H9 (cell line): ENCODE measurements around the gene CSNK1E. TPM values are rescaled to one million over a fixed set of nuclear protein-coding genes. Genes with fewer than 3 reads are reported as not detected.

Experiments
- DNase-seq: peaks from one replicate; pipeline ENCODE4 v3.0.0-alpha.2; 2017
- H2AFZ ChIP-seq: one replicate; pipeline ENCODE4 v1.6.1; 2013; ENCODE audit warnings: mild to moderate bottlenecking, low read length, control low read depth, moderate library complexity
- H2AK5ac ChIP-seq: 2 replicates; pipeline ENCODE4 v1.6.1; 2013; ENCODE audit warnings: low read length, control low read depth, mixed read lengths; ENCODE audit not compliant: insufficient read length
- H2BK120ac ChIP-seq: one replicate; pipeline ENCODE4 v1.6.1; 2013; ENCODE audit warnings: low read depth, mild to moderate bottlenecking, low read length, control low read depth, inconsistent platforms; ENCODE audit not compliant: poor library complexity, severe bottlenecking
- H2BK12ac ChIP-seq: 2 replicates; pipeline ENCODE4 v1.6.1; 2013; ENCODE audit warnings: low read length, control low read depth, mixed read lengths, low read depth; ENCODE audit not compliant: insufficient read length
- H2BK15ac ChIP-seq: 2 replicates; pipeline ENCODE4 v1.6.1; 2013; ENCODE audit warnings: low read depth, low read length, control low read depth
- H2BK20ac ChIP-seq: one replicate; pipeline ENCODE4 v1.6.1; 2013; ENCODE audit warnings: low read depth, mild to moderate bottlenecking, low read length, control low read depth, inconsistent platforms; ENCODE audit not compliant: poor library complexity, severe bottlenecking
- H2BK5ac ChIP-seq: 2 replicates; pipeline ENCODE4 v1.6.1; 2013; ENCODE audit warnings: low read length, control low read depth, mixed read lengths; ENCODE audit not compliant: insufficient read length
- H3K14ac ChIP-seq: 2 replicates; pipeline ENCODE4 v1.6.1; 2013; ENCODE audit warnings: low read length, control low read depth; ENCODE audit not compliant: insufficient read depth
- H3K18ac ChIP-seq: 2 replicates; pipeline ENCODE4 v1.6.1; 2013; ENCODE audit warnings: low read depth, mild to moderate bottlenecking, mixed read lengths, low read length, control low read depth; ENCODE audit not compliant: insufficient read length
- H3K23ac ChIP-seq: 2 replicates; pipeline ENCODE4 v1.6.1; 2013; ENCODE audit warnings: low read length, control low read depth, mixed read lengths, low read depth; ENCODE audit not compliant: insufficient read length
- H3K23me2 ChIP-seq: 2 replicates; pipeline ENCODE4 v1.6.1; 2013; ENCODE audit warnings: low read depth, mild to moderate bottlenecking, mixed read lengths, low read length, control low read depth; ENCODE audit not compliant: insufficient read length, poor library complexity, severe bottlenecking
- H3K27ac ChIP-seq: 2 replicates; pipeline ENCODE4 v1.5.1; 2013; ENCODE audit warnings: low read length, control low read depth, mixed read lengths, low read depth; ENCODE audit not compliant: insufficient read length
- H3K27me3 ChIP-seq: 2 replicates; pipeline ENCODE4 v1.6.1; 2013; ENCODE audit warnings: low read length, control low read depth, inconsistent platforms; ENCODE audit not compliant: insufficient read depth
- H3K4ac ChIP-seq: 2 replicates; pipeline ENCODE4 v1.6.1; 2013; ENCODE audit warnings: low read depth, mild to moderate bottlenecking, control low read depth, inconsistent platforms, low read length, moderate library complexity
- H3K4me1 ChIP-seq: 2 replicates; pipeline ENCODE4 v1.6.1; 2013; ENCODE audit warnings: low read length, control low read depth, inconsistent platforms; ENCODE audit not compliant: insufficient read depth
- H3K4me2 ChIP-seq: 2 replicates; pipeline ENCODE4 v1.6.1; 2013; ENCODE audit warnings: low read length, control low read depth, mixed read lengths; ENCODE audit not compliant: insufficient read length, insufficient read depth
- H3K56ac ChIP-seq: 2 replicates; pipeline ENCODE4 v1.6.1; 2013; ENCODE audit warnings: low read depth, mild to moderate bottlenecking, mixed read lengths, low read length, control low read depth; ENCODE audit not compliant: insufficient read length
- H3K79me1 ChIP-seq: 2 replicates; pipeline ENCODE4 v1.6.1; 2013; ENCODE audit warnings: low read depth, mild to moderate bottlenecking, moderate library complexity, low read length, control low read depth, inconsistent platforms; ENCODE audit not compliant: insufficient read depth, poor library complexity, severe bottlenecking
- H3K79me2 ChIP-seq: 2 replicates; pipeline ENCODE4 v1.6.1; 2013; ENCODE audit warnings: low read length, control low read depth, inconsistent platforms; ENCODE audit not compliant: insufficient read depth
- H3K9ac ChIP-seq: 2 replicates; pipeline ENCODE4 v1.6.1; 2013; ENCODE audit warnings: low read length, control low read depth, mixed read lengths; ENCODE audit not compliant: insufficient read length; ENCODE audit errors: extremely low read depth
- H3K9me3 ChIP-seq: one replicate; pipeline ENCODE4 v1.6.1; 2013; ENCODE audit warnings: low read depth, low read length, inconsistent platforms; ENCODE audit not compliant: control insufficient read depth
- H3T11ph ChIP-seq: one replicate; pipeline ENCODE4 v1.6.1; 2013; ENCODE audit warnings: mild to moderate bottlenecking, low read length, control low read depth, inconsistent platforms
- H4K20me1 ChIP-seq: one replicate; pipeline ENCODE4 v1.6.1; 2013; ENCODE audit not compliant: control insufficient read depth, insufficient read length, insufficient read depth
- H4K5ac ChIP-seq: 2 replicates; pipeline ENCODE4 v1.6.1; 2013; ENCODE audit warnings: low read depth, mild to moderate bottlenecking, mixed read lengths, low read length, control low read depth; ENCODE audit not compliant: insufficient read length
- H4K8ac ChIP-seq: replicated peaks from 2 replicates; pipeline ENCODE4 v1.6.1; 2013; ENCODE audit warnings: low read length, control low read depth, mixed read lengths, low read depth; ENCODE audit not compliant: insufficient read length
- H4K91ac ChIP-seq: 2 replicates; pipeline ENCODE4 v1.6.1; 2013; ENCODE audit warnings: low read depth, mild to moderate bottlenecking, moderate library complexity, mixed read lengths, low read length, control low read depth; ENCODE audit not compliant: insufficient read length
- H3K27ac Mint-ChIP-seq, 3 experiments: 2 replicates in 2 of 3; 3 replicates in 1 of 3; pipeline ENCODE4 v1.8.0; 2020 to 2021; ENCODE audit warnings: mixed read lengths in 3 of 3, mild to moderate bottlenecking in 1 of 3, moderate library complexity in 1 of 3
- H3K27me3 Mint-ChIP-seq: 2 replicates; pipeline ENCODE4 v1.8.0; 2021; ENCODE audit warnings: low read depth, mild to moderate bottlenecking, moderate library complexity, mixed read lengths
- H3K36me3 Mint-ChIP-seq, 3 experiments: 2 replicates in 2 of 3; 3 replicates in 1 of 3; pipeline ENCODE4 v1.8.0; 2020 to 2021; ENCODE audit warnings: low read depth in 3 of 3, mixed read lengths in 3 of 3; ENCODE audit not compliant: insufficient read depth in 1 of 3
- H3K4me1 Mint-ChIP-seq, 2 experiments: 2 replicates each; pipeline ENCODE4 v1.8.0; 2020; ENCODE audit warnings: mixed read lengths in 2 of 2
- H3K4me3 Mint-ChIP-seq, 2 experiments: 2 replicates in 1 of 2; 3 replicates in 1 of 2; pipeline ENCODE4 v1.8.0; 2020 to 2021; ENCODE audit warnings: mild to moderate bottlenecking in 2 of 2, mixed read lengths in 2 of 2, moderate library complexity in 1 of 2
- H3K9me3 Mint-ChIP-seq, 2 experiments: 2 replicates in 1 of 2; 3 replicates in 1 of 2; pipeline ENCODE4 v1.8.0; 2020; ENCODE audit warnings: mild to moderate bottlenecking in 2 of 2, mixed read lengths in 2 of 2, moderate library complexity in 1 of 2
- WGBS: extraction: QIAGEN DNeasy Blood & Tissue Kit; methylation state at CpG from one replicate; pipeline ENCODE4 v1.1.7; 2013; ENCODE audit warnings: missing lambda C conversion rate, low lambda C conversion rate, mixed read lengths; ENCODE audit not compliant: insufficient read length; ENCODE audit errors: extremely low coverage; 5-methylcytosine and 5-hydroxymethylcytosine counted together
- total RNA-seq: library from RNA; stranded (reverse); gene quantifications from 2 replicates; pipeline ENCODE4 v1.2.1, GENCODE V29; 2021
- TF ChIP-seq, protein P1 (sequence below): fragments of 200-600 bp; sonication (generic); conservative IDR thresholded peaks from 3 replicates; pipeline ENCODE4 v1.8.0; 2021; ENCODE audit warnings: antibody characterized with exemption, mild to moderate bottlenecking

The CSNK1E gene
- total RNA-seq, 1 experiment from 2014 or later: 236 TPM

- H3K27me3 ChIP-seq: no peaks in the 10 kb centered on the region
- H3K56ac ChIP-seq: no peak overlapping the region
- H3K27me3 Mint-ChIP-seq: no peaks in the 10 kb centered on the region
- TF ChIP-seq, protein P1, sequence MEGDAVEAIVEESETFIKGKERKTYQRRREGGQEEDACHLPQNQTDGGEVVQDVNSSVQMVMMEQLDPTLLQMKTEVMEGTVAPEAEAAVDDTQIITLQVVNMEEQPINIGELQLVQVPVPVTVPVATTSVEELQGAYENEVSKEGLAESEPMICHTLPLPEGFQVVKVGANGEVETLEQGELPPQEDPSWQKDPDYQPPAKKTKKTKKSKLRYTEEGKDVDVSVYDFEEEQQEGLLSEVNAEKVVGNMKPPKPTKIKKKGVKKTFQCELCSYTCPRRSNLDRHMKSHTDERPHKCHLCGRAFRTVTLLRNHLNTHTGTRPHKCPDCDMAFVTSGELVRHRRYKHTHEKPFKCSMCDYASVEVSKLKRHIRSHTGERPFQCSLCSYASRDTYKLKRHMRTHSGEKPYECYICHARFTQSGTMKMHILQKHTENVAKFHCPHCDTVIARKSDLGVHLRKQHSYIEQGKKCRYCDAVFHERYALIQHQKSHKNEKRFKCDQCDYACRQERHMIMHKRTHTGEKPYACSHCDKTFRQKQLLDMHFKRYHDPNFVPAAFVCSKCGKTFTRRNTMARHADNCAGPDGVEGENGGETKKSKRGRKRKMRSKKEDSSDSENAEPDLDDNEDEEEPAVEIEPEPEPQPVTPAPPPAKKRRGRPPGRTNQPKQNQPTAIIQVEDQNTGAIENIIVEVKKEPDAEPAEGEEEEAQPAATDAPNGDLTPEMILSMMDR: no peak
- no peak overlapping the region for H3K27ac ChIP-seq
- H3K9me3 Mint-ChIP-seq: no peaks in the 10 kb centered on the region
- H2BK12ac ChIP-seq: no peak overlapping the region
- no peaks in the 10 kb centered on the region; the same call in 1 of the 2 replicates for H3K79me2 ChIP-seq
- no peaks in the 10 kb centered on the region for H3K23me2 ChIP-seq
- no peak overlapping the region for H2BK15ac ChIP-seq
- H3K4ac ChIP-seq: no peak overlapping the region
- no peak overlapping the region for H2AK5ac ChIP-seq
- H4K5ac ChIP-seq: no peak overlapping the region
- H3K18ac ChIP-seq: no peak overlapping the region
- H3K4me1 Mint-ChIP-seq: peaks cover 25 to 41% of the 10 kb centered on the region in 2 experiments
- no peak overlapping the region for H4K8ac ChIP-seq
- H2BK120ac ChIP-seq: no peak overlapping the region
- whole genome bisulfite sequencing: no CpG with 5 or more reads among the region's 8 CpGs
- H2AFZ ChIP-seq: no peak overlapping the region
- peaks cover 3% of the 10 kb centered on the region for H3K79me1 ChIP-seq
- H3K23ac ChIP-seq: no peak overlapping the region
- no peak overlapping the region; a peak in 1 of 5 replicates for H3K4me3 Mint-ChIP-seq
- H3K4me1 ChIP-seq: no peaks in the 10 kb centered on the region
- H2BK20ac ChIP-seq: no peak overlapping the region
- H3K9me3 ChIP-seq: no peaks in the 10 kb centered on the region
- no peak overlapping the region for H4K91ac ChIP-seq
- no peak overlapping the region for H3K14ac ChIP-seq
- no peak overlapping the region for H3K9ac ChIP-seq
- peaks cover 0 to 11% (median 0%) of the 10 kb centered on the region in 3 experiments; a peak in 4 of 7 replicates for H3K36me3 Mint-ChIP-seq
- no peak overlapping the region for H2BK5ac ChIP-seq
- no peak overlapping the region for H3T11ph ChIP-seq
- no peak for DNase-seq
- H3K27ac Mint-ChIP-seq: peak overlapping the region; percentile 41 to 79 (median 42); a peak in 4 of 7 replicates
- no peak overlapping the region for H3K4me2 ChIP-seq
- peaks cover 2% of the 10 kb centered on the region for H4K20me1 ChIP-seq
These were observed 58.3 kb downstream of the CSNK1E start for GRCh38 chr22:38258895-38259294.
